ENCODE measurements around the gene CHCHD3. TPM values are rescaled to one million over a fixed set of nuclear protein-coding genes. Genes with fewer than 3 reads are reported as not detected.

CHCHD3 gene
- total RNA-seq, 4 donors from 2014 or later, result 33.9 to 37.2 (median 35.8) TPM

- DNase-seq (ENCODE audit: low spot score in 2 of 2), result no peak
- Histone ChIP-seq H3K4me3 (no peak overlapping the region), H3K36me3 (no peaks in the 10 kb centered on the region), H3K27ac (no peak overlapping the region), H3K9me3 (no peaks in the 10 kb centered on the region), H3K4me1 (no peaks in the 10 kb centered on the region), H3K27me3 (no peaks in the 10 kb centered on the region)
- no peak for TF ChIP-seq POLR2AphosphoS5 (IDR thresholded peaks at IDR 0.05)
- WGBS, result 97% methylated on average over 1 of the region's 1 CpG
These were observed 245.1 kb downstream of the CHCHD3 start for GRCh38 chr7:132836746-132837145.

- Histone ChIP-seq H3K27me3 (no peaks in the 10 kb centered on the region), H3K9me3 (no peaks in the 10 kb centered on the region), H3K27ac (no peak overlapping the region), H3K36me3 (no peaks in the 10 kb centered on the region), H3K4me1 (no peaks in the 10 kb centered on the region), H3K4me3 (no peak overlapping the region)
- no peak for TF ChIP-seq EP300 (IDR thresholded peaks at IDR 0.05)
- WGBS, result 81% methylated on average over 2 of the region's 2 CpGs
- no peak for DNase-seq (ENCODE audit: low spot score in 2 of 2)
These were observed 250.9 kb downstream of the CHCHD3 start for GRCh38 chr7:132830941-132831340.

- H3K27me3 ChIP-seq, result no peaks in the 10 kb centered on the region
- no peak for TF ChIP-seq POLR2A (IDR thresholded peaks at IDR 0.05)
- TF ChIP-seq POLR2AphosphoS5 (IDR thresholded peaks at IDR 0.05), result no peak
- no peak for TF ChIP-seq CTCF (IDR thresholded peaks at IDR 0.05)
- TF ChIP-seq EP300 (IDR thresholded peaks at IDR 0.05), result no peak
- no peak overlapping the region for H3K27ac ChIP-seq
- no peaks in the 10 kb centered on the region for H3K36me3 ChIP-seq
- DNase-seq (ENCODE audit: low spot score in 2 of 2), result no peak
- no peaks in the 10 kb centered on the region for H3K4me1 ChIP-seq
- no peaks in the 10 kb centered on the region for H3K9me3 ChIP-seq
- H3K4me3 ChIP-seq, result no peak overlapping the region
These were observed 253.4 kb downstream of the CHCHD3 start for GRCh38 chr7:132828502-132828901.

DNA sequence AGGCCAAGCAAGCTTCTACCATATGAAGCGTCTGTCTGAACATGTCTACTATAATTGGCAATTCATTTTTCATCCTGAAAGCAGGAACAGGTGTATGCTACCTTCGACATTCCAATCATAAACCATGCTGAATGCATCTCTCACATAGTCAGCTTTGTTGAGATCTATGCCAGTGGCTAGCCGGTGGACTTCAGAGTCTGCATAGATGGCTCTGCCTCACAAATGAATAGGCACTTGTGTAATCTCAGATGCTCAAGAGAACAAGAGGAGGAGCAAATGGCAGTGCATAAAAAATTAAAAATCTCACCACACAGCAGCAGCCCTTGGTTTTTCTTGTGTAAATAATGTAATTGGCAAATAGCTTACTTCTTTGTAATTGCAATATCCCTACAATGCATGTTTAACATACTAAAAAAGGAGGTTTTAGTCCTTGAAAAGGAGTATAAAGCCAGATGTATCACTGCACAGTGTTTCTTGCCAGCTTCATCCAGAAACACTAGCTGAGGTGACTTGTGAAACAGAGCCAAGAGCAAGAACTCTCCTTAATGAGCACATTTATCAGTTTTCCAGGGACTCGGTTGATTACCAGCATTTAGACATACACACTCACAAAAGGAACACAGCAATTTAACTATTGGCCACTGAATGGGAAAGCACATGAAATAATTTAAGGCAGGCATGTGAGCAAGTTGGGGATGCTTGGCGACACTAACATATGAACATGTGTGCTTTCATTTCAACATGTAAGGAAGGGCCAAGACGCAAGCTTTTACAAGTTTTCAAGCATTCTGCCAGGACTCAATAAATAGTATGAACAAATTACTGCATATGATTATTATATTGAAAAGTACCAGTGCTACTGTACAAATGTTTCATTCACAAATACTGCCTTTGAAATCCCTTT is 255.7 kb downstream of the CHCHD3 start:
- H3K4me1 ChIP-seq, result no peaks in the 10 kb centered on the region
- no peak overlapping the region for H3K27ac ChIP-seq
- H3K4me3 ChIP-seq, result no peak overlapping the region
- no peak for DNase-seq (ENCODE audit: low spot score in 2 of 2)
- TF ChIP-seq EP300 (IDR thresholded peaks at IDR 0.05), result no peak
- H3K9me3 ChIP-seq, result no peaks in the 10 kb centered on the region
- WGBS, result 69% methylated on average over 6 of the region's 6 CpGs
- H3K36me3 ChIP-seq, result no peaks in the 10 kb centered on the region
- no peaks in the 10 kb centered on the region for H3K27me3 ChIP-seq

DNA sequence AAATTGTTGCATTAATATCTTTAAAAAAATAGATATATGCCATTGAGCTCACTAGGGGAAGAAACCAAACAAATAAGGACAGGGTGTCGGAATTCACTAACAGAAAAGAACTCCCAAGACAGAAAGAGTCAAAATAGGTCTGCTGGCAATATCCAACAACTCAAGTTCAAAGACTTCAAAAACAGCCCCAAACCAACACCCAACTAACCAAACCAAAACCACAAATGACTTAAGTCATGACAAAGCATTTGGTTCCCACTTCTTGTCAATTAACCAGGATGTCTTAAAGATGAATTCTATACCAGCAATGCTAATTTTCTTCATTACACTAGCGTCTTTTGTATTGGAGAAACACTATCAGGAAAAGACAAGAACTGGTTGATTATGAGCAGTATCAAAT is 256.7 kb downstream of the CHCHD3 start:
- Histone ChIP-seq H3K4me3 (no peak overlapping the region), H3K4me1 (no peaks in the 10 kb centered on the region), H3K36me3 (no peaks in the 10 kb centered on the region), H3K9me3 (no peaks in the 10 kb centered on the region), H3K27me3 (no peaks in the 10 kb centered on the region), H3K27ac (no peak overlapping the region)
- DNase-seq (ENCODE audit: low spot score in 2 of 2), result no peak
- WGBS, result 94% methylated on average over 2 of the region's 2 CpGs
- TF ChIP-seq EP300 (IDR thresholded peaks at IDR 0.05) (no peak), POLR2A (IDR thresholded peaks at IDR 0.05) (no peak), CTCF (IDR thresholded peaks at IDR 0.05) (no peak), POLR2AphosphoS5 (IDR thresholded peaks at IDR 0.05) (no peak)

- DNase-seq (ENCODE audit: low spot score in 2 of 2), result no peak
- Histone ChIP-seq H3K27ac (no peak overlapping the region), H3K36me3 (no peaks in the 10 kb centered on the region), H3K4me3 (no peak overlapping the region), H3K9me3 (no peaks in the 10 kb centered on the region), H3K4me1 (no peaks in the 10 kb centered on the region), H3K27me3 (no peaks in the 10 kb centered on the region)
- 94% methylated on average over 7 of the region's 7 CpGs for WGBS
- TF ChIP-seq CTCF (IDR thresholded peaks at IDR 0.05) (no peak), POLR2AphosphoS5 (IDR thresholded peaks at IDR 0.05) (no peak), EP300 (IDR thresholded peaks at IDR 0.05) (no peak), POLR2A (IDR thresholded peaks at IDR 0.05) (no peak)
These were observed 262.2 kb downstream of the CHCHD3 start for GRCh38 chr7:132819648-132820047.
